ENCODE data around the gene PCED1B. TPM values are rescaled to one million over a fixed set of nuclear protein-coding genes. Genes with fewer than 3 reads are reported as not detected.

The PCED1B gene
- total and polyA plus RNA-seq, 2 donors (not counting 1 experiment from before 2014, with no cell fraction given) = 0.33 to 0.83 TPM

GRCh38 chr12:47111392-47111778, 32.0 kb downstream of the PCED1B start:
- no peaks in the 10 kb centered on the region for H4K20me1 ChIP-seq (ENCODE audit: control insufficient read depth, extremely low read depth, insufficient read depth, low read length)
- TF ChIP-seq CTCF (conservative IDR thresholded peaks at IDR 0.05 in 1 of 2, IDR thresholded peaks at IDR 0.05 in 1 of 2; ENCODE audit: low read depth in 1 of 2, low read length in 2 of 2) (no peak), EZH2 (IDR thresholded peaks at IDR 0.05; ENCODE audit: low read length, missing control alignments) (no peak)
- no peak overlapping the region for H3K27ac ChIP-seq (ENCODE audit: insufficient read depth, low read length)
- no peaks in the 10 kb centered on the region for H3K9me3 ChIP-seq (ENCODE audit: control insufficient read depth, insufficient read depth, low read depth, low read length)
- DNase-seq (ENCODE audit: low read depth in 2 of 2) = no peak
- H3K9ac ChIP-seq (ENCODE audit: insufficient read depth, low read length) = no peak overlapping the region
- H3K4me1 ChIP-seq (ENCODE audit: control insufficient read depth, extremely low read depth, insufficient read depth, low read length) = no peaks in the 10 kb centered on the region
- H2AFZ ChIP-seq (ENCODE audit: low read length) = no peak overlapping the region
- no peaks in the 10 kb centered on the region for H3K79me2 ChIP-seq (ENCODE audit: control insufficient read depth, insufficient read depth, low read length)
- no peak overlapping the region for H3K4me2 ChIP-seq (ENCODE audit: extremely low read depth, insufficient read depth, low read length)
- H3K36me3 ChIP-seq (ENCODE audit: control insufficient read depth, insufficient read depth, low read length) = no peaks in the 10 kb centered on the region
- no peak overlapping the region for H3K4me3 ChIP-seq (replicated peaks in 1 of 4; ENCODE audit: control extremely low read depth in 1 of 4, insufficient read depth in 1 of 4, low read depth in 3 of 4, low read length in 4 of 4)
- no peaks in the 10 kb centered on the region for H3K27me3 ChIP-seq (ENCODE audit: control insufficient read depth, insufficient read depth, low read length)

- no peaks in the 10 kb centered on the region for H3K9me3 ChIP-seq (ENCODE audit: control insufficient read depth, insufficient read depth, low read depth, low read length)
- H3K4me3 ChIP-seq (replicated peaks in 1 of 4; ENCODE audit: control extremely low read depth in 1 of 4, insufficient read depth in 1 of 4, low read depth in 3 of 4, low read length in 4 of 4) = no peak overlapping the region
- no peak overlapping the region for H2AFZ ChIP-seq (ENCODE audit: low read length)
- H3K27me3 ChIP-seq (ENCODE audit: control insufficient read depth, insufficient read depth, low read length) = no peaks in the 10 kb centered on the region
- no peak overlapping the region for H3K9ac ChIP-seq (ENCODE audit: insufficient read depth, low read length)
- no peak for TF ChIP-seq EZH2 (IDR thresholded peaks at IDR 0.05; ENCODE audit: low read length, missing control alignments)
- TF ChIP-seq CTCF (conservative IDR thresholded peaks at IDR 0.05 in 1 of 2, IDR thresholded peaks at IDR 0.05 in 1 of 2; ENCODE audit: low read depth in 1 of 2, low read length in 2 of 2) = no peak
- H3K36me3 ChIP-seq (ENCODE audit: control insufficient read depth, insufficient read depth, low read length) = no peaks in the 10 kb centered on the region
- H3K4me1 ChIP-seq (ENCODE audit: control insufficient read depth, extremely low read depth, insufficient read depth, low read length) = no peaks in the 10 kb centered on the region
- no peak for DNase-seq (ENCODE audit: low read depth in 2 of 2)
- no peak overlapping the region for H3K4me2 ChIP-seq (ENCODE audit: extremely low read depth, insufficient read depth, low read length)
- H3K79me2 ChIP-seq (ENCODE audit: control insufficient read depth, insufficient read depth, low read length) = no peaks in the 10 kb centered on the region
- no peaks in the 10 kb centered on the region for H4K20me1 ChIP-seq (ENCODE audit: control insufficient read depth, extremely low read depth, insufficient read depth, low read length)
- no peak overlapping the region for H3K27ac ChIP-seq (ENCODE audit: insufficient read depth, low read length)
These were observed 32.4 kb downstream of the PCED1B start for GRCh38 chr12:47111854-47112253.

- no peaks in the 10 kb centered on the region for H4K20me1 ChIP-seq (ENCODE audit: control insufficient read depth, extremely low read depth, insufficient read depth, low read length)
- no peaks in the 10 kb centered on the region for H3K27me3 ChIP-seq (ENCODE audit: control insufficient read depth, insufficient read depth, low read length)
- no peaks in the 10 kb centered on the region for H3K79me2 ChIP-seq (ENCODE audit: control insufficient read depth, insufficient read depth, low read length)
- no peaks in the 10 kb centered on the region for H3K36me3 ChIP-seq (ENCODE audit: control insufficient read depth, insufficient read depth, low read length)
- H3K4me2 ChIP-seq (ENCODE audit: extremely low read depth, insufficient read depth, low read length) = no peak overlapping the region
- no peaks in the 10 kb centered on the region for H3K4me1 ChIP-seq (ENCODE audit: control insufficient read depth, extremely low read depth, insufficient read depth, low read length)
- H2AFZ ChIP-seq (ENCODE audit: low read length) = no peak overlapping the region
- H3K4me3 ChIP-seq (replicated peaks in 1 of 4; ENCODE audit: control extremely low read depth in 1 of 4, insufficient read depth in 1 of 4, low read depth in 3 of 4, low read length in 4 of 4) = no peak overlapping the region
- H3K27ac ChIP-seq (ENCODE audit: insufficient read depth, low read length) = no peak overlapping the region
- no peak for DNase-seq (ENCODE audit: low read depth in 2 of 2)
- no peaks in the 10 kb centered on the region for H3K9me3 ChIP-seq (ENCODE audit: control insufficient read depth, insufficient read depth, low read depth, low read length)
- TF ChIP-seq EZH2 (IDR thresholded peaks at IDR 0.05; ENCODE audit: low read length, missing control alignments) = no peak
- TF ChIP-seq CTCF (conservative IDR thresholded peaks at IDR 0.05 in 1 of 2, IDR thresholded peaks at IDR 0.05 in 1 of 2; ENCODE audit: low read depth in 1 of 2, low read length in 2 of 2) = no peak
- H3K9ac ChIP-seq (ENCODE audit: insufficient read depth, low read length) = no peak overlapping the region
These were observed 33.3 kb downstream of the PCED1B start for GRCh38 chr12:47112679-47113078.

Data from fibroblast of lung (primary cell).